Amniotic epithelial cell (primary cell): ENCODE data around the gene RPS6KL1.

Experiments
- DNase-seq: peaks from one replicate; pipeline ENCODE4 v3.0.0-alpha.2; 2010; ENCODE audit warnings: low read depth

RPS6KL1 gene

DNA sequence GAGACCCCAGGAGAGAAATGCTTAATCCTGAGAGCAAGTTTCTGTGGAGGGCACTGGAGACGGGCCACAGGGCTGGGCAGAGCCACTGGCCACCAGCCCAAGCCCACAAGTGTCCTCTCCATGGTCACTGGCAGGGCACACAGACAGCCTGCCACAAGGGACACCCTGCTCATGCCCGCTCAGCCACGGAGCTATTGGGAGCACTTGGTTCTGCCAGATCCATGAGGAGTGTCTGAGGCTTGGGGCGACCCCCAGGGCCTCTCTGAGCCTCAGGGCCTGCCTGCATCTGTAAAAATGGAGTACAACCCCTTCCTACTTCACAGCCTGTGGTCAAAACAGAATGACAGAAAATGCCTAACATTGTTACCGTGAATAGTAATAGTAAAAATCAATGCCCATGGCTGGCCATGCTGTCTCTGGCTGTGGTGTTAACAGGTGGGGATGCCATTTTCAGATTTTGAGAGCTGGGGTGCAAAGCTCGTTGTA, 29.2 kb upstream of the RPS6KL1 start:
- DNase-seq = no peak

DNA sequence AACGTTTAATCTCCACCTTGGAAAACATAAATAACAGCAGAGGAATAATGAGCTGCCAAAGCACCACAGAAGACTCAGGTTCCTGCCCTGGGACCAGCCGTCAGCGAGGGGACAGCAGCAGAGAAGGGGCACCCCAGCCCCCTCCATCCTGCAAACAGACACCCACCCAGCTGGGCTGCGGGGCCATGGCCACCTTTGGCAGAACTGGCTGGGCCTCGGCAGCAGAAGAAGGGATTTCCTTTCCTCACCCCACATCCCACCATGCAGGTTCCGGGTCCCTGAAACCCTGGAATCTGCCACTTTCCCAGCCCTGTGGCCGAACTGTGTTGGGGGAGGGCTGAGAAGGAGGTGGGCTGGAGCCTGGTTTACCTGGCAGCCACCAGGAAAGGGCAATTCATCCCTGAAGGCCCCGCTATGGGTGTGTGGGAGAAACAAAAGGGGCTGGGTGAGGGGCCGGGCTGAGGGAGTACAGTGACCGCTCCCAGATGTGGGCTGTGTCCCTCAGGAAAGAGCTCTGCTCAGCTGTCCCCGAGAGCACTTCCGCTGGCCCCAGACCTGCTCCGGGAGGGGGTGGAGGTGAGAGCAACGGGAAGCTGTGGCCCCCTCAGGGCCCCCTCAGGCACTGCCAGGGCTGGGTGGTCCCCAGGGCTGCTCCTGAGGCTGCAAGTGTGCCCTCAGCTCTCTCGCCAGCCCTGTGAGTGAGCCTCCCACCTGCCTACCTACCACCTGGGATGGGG, 28.6 kb upstream of the RPS6KL1 start:
- no peak for DNase-seq

DNA sequence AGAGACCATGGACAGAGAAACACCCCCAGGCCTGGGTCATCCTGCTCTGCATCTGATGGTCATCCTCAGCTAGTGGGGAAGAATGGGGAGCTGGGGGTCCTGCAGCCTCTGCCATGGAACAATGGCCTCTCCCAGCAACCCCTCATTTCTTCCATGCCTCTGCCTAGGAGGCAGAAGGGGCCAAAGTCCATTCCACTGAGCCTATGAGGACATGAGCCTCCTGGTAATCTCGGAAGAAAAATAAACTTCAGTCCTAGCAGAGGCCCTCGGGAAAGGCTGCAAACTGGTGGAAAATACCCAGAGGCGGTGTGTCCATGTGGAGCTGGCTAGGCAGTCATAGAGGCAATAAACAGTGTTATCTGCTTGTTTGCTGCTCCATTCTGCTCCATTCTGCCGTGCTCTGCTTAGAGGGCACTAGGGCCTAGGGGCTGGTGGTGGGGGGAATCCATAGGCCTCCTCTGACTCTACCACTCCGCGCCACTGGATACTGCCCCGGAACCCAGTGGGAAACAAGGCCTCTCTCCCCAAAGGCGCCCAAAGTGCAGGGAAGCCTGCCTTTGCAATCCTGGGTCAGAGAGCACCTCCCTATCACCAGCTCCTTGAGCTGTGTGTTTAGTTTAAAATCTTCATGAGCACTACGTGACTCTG, 27.9 kb upstream of the RPS6KL1 start:
- no peak for DNase-seq

DNA sequence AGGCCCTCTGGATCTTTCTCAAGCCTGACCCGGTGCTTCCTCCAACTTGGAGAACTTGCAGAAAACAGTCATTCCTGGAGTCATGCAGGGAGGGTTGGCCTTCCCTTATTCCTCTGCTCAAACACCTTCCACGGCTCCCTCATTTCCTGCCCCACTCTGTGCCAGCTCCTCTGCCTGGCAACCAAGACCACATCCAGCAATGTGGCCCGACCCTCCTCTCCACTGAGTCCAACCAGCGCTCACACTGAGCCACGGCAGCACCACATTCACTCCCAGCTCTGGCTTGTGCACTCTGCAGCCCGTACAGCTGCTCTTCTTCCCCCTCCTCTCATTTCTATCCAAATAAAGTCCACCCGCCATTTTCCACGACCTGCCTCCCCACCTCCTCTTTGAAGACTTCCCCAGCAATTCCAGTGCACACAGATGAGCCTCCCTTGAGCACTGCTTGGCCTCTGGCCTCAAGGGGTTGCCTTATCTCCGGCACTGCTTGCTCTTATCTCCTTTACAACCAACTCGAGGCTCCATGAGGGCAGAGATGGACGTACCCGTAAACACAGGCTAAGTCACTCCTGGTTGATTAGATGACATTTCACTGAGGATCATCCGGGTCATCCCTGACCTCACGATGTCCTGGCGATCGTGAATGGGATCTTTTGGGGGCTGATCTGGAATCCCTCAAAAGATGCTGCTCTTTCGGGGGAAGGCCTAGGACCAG, 27.0 kb upstream of the RPS6KL1 start:
- no peak for DNase-seq

DNA sequence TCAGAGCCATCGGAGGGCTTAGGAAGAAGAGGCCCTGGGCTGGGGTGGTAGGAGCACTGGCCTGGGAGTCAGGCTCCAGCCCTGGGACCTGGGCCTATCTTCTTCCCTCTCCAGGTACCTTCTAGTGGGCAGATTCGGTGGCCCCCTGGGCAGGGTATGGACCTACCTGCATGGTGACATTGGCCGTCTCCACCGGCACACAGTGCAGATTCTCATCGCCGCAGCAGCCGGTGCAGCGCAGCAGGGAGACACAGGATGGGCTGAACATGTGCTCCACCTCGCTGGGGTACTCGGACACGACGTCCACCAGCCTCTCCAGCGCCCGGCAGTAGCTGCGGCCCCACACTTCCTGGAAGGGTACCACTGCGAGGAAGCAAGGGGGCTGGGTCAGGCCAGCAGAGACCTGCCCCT, 26.1 kb upstream of the RPS6KL1 start:
- no peak for DNase-seq

DNA sequence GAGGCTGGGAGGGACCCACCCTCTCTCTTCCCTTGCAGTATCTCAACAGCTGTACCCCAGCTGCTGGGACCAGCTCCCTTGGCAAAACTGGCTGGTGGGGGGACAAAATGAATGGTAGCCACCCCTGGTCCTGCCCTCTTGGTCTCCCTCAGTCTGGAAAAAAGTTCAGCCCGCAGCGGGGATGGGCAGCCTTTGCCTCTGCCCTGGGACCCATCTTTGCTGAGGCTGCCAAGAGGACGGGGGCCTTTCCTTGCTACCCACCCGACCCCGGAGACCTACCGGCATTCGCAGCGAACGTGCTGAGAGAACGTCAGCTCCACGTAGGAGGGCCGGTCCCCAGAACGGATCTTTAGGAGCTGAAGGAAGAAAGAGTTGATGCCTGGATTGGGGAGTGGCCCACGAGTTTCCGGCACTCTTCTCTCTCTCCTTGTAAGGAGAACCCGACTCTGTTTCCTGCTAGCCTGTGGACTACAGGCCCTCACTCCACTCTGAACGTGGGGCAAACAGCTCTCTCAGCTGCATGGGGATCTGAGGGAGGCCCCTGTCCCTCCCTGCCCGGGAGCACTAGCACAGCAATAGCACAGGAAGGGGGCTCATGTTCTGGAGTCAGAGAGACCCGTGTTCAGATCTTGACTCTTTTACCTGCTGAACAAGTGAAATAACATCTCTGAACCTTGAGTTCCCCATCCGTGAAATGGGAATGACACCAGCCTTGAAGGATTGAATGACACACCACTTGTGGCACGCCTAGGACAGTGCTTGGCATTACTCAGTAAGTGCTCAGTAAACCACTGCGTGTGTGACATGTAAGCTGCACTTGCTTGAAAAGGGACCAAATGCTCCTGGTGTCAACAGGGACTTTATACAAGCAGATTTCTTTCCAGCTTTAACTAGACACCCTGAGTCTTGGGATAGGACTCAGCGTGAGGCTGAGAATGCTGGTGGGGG, 25.4 kb upstream of the RPS6KL1 start:
- DNase-seq = no peak

DNA sequence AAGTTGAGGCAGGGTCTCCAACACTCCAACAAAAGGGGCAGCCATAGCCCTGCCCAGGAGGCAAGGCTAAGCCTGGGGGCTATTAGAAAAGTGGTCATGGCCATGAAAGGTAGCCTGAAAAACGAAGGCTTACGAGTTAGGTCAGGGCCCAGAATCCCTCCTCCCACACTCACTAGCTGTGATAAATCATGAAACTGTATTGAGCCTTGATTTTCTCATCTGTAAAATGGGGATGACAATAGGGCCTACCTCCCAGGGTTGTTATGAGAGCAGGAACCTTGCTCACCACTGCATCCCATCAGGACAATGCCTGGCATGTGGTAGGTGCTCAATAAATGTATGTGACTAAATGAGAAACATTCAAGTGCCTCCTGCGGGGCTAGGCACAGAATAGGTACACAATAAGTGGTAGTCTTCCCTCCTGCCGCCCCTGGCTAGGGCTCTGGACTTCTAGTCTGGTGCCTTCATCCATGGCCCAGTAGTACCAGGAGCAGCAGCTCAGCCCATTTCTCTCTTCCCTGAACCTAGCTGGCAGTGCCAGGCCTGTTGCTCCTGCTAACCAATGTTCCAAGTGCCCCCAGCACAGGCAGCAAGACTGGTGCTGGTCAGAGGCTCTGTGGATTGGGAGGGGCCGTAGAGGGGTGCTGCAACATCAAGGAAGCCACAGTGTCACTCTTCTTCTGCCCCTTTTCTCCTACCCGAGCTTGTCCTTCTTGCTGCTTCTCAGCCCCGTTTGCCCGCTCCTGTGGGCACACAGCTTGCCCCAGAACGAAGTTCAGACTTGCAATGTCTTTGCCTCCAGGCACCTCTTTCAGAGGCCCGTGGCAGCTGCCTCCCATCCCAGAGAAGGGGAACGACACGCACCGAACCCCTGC, 24.5 kb upstream of the RPS6KL1 start:
- no peak for DNase-seq

DNA sequence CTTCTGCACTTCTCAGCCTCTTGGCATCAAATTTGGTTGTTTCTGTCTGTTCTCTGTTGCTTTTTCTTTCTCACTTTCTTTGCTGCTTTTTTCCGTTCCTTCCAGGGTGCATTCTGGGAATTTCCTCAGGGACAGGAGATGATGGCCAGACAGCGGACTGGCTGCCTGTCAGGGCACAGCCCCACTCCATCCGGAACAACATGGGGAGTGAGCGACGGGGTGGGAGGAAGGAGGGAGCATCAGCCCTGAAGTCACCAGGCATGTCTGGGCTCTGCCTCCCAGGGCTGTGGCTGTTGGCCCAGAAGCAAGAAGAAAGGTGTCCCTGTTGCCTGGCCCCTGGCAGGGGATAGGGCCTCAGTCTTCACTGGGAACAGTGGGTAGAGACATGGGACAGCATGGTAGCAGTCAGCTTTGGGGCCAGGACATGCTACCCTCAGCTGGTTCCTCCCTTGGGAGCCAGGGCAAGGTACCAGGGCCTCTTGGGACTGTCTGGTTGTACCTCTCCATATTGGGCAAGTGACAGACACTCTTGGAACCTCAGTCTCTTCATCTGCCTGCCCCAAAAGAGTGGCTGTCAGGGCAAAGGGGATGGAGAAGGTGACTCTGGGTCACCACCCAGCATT, 23.7 kb upstream of the RPS6KL1 start:
- no peak for DNase-seq

DNA sequence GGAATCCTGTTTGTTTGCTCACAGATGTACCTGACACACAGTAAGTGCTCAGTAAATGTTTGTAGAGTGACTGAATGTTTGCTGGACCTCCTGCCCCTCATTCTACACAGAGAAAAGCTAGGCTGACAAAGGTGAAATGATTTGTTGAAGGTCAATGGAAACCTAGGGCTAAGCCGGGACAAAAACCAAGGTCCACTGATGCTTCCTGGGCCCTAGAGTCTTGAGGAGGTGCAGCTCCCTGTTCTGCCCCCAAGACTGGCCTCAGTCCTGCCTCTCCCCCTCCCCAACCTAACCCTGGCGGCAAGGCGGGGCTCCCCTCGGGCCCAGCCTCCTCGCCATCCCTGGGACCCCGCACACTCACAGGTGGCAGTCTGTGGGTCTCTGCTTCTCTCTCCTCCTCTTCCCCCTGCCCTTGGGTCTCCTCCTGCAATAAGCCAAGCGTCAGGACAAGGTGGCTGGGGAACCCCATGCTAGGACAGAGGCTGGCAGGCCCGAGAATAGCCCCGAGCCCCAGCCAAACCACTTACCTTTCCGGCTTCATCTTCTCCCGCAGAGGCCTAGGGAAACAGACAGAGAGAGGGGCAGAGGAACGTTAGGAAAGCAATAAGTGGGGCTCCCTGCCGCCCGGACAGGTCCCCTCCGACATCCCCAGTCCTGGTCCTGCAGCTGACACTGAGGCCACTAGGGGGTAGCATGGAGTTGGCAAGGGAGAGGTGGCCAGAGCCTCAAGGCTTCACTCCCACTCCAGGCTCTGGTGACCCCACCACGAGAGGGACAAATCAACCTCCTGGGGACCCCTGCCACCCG, 23.0 kb upstream of the RPS6KL1 start:
- peak; percentile 48 for DNase-seq

DNA sequence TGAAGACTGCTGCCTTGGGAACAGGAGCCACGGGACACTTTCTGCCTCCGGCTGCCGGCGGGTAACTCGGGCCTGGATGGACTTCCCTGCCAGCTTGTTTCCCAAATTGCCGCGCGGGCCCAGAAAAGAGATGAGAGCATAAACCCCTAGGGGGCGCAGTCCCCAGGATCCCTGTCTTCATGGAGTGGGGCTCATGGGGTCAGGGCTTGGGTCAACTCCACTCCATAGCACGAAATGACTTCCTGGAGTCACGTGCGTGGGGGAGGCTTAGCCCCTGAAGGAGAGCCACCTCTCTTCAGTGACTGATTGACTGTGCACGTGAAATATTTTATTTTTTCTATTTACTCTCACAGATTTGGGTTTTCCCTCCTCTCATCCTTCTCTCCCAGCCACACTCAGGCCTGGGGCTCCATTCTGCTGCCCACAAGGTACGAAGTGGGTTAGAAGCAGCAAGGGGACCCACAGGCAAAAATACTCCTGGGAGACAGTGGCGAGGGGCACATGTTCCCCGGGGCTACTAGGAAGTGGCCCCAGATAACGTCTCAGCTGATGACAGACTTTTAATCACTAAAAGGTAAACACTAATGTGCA, 22.3 kb upstream of the RPS6KL1 start:
- no peak for DNase-seq

DNA sequence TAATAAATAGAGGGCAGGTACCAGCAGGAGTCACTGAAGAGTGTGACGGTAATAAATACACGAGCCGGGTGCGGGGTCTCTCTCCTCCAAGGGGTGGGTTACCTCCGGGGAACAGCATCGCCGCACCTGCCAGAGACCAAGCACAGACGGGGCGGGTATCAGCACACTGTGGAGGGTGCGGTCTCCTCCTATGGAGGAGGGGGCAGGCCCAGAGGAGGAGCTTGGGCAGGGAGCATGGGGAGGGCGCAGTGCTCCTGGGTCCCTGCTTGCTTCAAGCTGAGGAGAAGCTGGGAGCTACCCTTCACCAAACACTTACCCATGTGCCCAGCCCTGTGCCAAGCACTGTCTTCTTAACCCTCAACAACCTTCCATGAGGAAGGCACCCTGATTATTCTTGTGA, 19.5 kb upstream of the RPS6KL1 start:
- DNase-seq = no peak

DNA sequence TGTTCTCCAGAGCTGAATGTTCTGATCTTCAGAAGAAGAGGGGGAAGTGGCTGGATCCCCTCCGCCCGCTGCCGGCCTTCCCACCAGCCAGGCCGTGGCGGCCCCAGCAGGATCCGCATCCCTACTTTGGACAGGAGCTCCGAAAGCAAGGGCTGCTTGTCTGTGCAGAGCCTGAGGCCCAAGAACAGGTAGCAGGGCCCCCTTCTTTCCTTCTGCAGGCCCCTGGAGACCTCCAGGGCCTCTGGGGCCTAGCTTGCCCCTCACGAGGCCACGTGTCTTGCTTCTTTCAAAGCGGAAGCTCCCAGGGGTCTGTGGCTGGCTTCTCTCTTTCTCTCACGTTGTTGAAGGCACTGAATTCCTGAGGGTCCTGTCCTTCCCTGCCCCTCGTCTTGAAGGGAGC, 19.1 kb upstream of the RPS6KL1 start:
- DNase-seq = no peak

DNA sequence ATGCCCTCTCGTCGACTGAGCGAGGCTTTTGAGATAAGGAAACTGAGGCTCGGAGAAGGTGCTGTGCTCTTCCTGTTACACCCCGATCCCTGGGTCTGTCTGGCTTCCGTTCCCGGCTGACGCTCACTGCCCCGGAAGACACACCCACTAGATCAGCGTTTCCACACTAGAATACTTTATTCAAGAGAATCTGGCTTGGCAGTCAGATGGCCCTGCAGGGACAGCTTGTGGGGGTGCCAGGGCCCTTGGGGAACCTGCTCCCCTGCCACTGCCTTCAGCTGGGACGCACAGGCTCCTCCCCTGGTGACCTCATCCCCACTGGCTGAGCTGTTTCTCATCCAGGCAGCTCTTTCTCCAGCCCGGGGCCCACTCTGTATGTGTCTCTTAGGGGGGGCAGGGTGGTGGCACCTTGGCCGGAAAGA, 18.6 kb upstream of the RPS6KL1 start:
- DNase-seq = peak; percentile 61

DNA sequence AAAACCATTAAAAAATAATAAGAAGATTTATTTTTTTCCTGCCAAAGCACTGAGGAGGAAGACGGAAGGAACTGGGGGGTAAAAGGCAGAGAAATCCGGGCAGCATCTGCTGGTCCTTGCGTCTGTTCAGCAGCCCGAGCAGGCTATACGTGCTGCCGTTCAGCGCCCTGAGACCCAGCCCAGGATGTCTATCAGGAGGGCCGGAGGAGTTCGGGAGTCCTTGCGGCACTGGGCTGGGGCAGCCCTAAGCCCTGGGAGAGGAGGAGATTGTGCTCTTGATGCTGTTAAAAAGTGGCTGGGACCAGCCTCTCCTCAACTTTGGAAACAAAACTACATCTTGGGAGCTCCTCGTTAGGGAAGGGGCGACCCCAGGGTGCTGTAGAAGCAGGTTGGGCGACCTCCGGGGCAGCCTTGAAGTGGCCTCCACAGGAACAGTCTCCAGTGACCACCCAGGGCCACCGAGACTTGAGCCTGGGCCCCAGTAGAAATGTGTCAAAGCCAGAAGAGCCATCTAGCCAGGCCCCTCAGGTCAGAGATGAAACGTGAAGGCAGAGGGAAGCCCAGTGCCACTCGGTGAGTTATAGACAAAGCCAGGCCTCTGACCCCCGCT, 18.0 kb upstream of the RPS6KL1 start:
- no peak for DNase-seq

DNA sequence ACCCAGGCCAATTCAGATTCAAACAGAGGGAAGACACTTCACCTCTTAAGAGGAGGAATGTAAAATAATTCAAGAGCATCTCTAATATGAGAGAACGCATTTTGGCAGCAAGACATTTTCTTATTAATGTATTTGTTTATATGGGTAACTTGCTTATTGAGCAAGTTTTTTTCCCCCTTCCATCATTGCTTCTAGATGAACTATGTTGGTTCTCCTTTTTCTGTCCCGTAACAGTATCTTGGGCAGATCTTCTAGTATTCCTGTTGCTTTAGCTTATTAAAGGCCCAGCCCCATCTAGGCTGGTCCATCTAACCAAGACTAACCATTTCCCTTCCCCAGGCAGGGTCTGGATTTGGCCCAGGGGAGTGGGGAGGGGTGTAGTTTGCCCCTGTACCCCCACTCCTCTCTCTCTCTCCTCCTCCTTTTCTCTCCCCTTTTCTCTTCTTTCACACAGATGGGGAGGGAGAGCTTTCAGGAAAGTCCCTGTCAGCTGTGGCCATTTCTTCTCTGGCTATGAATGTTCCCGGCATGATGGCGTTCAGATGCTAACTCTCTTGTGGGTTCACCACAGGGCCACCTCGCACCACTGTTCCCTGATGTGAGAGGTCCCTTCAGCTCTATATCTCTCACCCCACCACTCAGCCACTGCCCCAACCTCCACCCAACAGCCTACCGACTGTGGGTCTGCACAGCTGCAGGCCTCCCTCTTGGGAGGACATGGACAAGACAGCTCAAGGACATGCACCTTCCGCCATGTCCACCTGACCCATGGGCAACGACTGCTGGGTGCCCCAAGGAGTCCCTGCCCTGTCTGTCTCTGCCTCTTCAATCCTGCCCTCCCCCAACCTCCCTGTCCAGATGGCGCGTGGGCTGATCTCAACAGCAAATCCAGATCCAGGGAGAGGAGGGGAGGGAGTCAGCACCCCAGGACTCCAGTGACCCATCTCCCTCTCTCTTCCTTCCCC, 15.8 kb upstream of the RPS6KL1 start:
- DNase-seq = no peak

DNA sequence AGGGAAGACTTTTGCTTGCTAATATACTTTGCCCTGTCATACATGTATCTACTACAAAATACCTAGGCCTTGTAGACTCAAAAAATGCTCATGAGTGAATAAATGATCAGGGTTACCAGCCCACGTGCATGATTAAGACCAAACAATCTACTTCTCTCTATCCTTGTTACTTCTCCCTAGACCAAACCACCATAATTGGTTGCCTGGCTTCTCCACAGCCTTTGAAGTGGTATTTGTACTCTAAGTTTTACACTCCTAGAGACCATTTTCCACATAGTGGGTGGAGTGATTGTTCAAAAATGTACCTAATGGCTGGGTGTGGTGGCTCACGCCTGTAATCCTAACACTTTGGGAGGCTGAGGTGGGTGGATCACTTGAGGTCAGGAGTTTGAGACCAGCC, 14.1 kb upstream of the RPS6KL1 start:
- no peak for DNase-seq

DNA sequence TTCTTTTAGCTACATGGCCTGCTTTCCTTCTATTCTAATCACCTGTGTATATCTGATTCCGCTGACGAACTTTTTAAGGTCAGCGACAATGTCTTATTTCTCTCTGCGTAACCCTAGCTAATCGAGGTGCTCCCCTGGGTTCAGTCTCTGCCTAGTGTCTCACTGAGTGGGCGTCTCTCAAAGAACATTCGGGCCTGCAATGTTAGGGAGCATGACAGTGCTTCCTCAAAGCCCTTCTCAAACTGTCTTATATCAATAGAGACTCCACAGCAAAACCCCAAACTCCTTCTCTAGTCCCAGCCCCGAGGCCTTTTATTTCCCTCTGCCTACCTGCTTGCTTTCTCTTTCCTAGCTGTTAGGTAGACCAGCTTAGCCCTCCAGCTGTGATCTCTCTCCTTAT, 13.7 kb upstream of the RPS6KL1 start:
- no peak for DNase-seq

DNA sequence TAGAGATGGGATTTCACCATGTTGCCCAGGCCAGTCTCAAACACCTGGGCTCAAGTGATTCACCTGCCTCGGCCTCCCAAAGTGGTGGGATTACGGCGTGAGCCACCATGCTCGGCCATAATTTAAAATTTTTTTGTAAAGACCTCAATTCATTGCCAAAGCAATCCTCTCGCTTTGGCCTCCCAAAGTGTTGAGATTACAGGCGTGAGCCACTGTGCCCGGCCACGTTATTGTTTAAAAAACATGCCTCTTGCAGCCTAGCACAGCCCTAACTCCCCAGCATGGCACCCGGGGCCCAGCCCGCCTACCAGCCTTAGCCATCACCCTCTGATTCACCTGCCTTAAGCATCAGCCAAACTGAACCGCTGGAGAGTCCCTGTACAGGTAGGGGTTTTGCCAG, 13.1 kb upstream of the RPS6KL1 start:
- no peak for DNase-seq
